Measurements from ENCODE around the gene GIPC2.

Gene GIPC2

DNA sequence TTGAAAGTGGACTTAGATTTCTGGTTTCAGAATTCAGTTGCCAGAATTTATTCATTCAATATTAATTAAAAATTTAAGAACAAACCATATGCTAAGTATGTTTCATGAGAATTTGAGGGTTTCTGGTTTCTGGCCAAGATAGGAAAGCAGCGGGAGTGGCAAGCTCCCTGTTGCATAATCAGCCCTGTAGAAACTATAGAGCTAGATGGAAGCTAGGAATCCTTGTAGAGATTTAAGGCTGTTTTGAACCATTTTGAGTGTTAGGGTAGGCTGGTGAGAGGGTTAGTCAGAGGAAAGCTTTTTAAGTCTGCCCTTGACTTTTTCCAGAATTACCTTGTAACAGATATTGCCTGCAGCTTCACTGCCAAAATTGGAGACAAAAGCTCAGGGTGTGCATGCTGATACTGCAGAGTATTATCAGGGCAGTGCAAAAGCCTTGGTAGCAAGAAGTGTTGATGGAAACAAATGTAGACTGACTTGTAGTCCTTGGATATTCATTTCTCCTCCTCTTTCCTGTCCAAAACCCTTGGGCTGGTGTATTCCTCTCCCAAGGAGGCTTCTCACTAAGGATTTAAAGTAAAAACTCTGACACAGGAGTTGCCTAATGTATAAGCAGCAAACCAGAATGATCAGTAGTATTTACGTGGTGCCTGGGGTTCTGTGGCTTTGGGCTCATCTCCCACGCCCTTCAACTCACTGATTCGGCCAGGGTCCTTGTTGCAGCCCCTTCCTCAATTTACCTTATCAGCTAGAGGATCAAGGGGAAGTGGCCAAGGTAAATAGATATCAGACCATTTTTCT lies 12.6 kb upstream of the GIPC2 start:
- DNase-seq: no peak
- Mint-ChIP-seq H3K4me3 (no peak overlapping the region), H3K27ac (no peak overlapping the region), H3K36me3 (ENCODE audit: low read depth) (no peaks in the 10 kb centered on the region), H3K27me3 (ENCODE audit: low read depth, poor library complexity) (no peaks in the 10 kb centered on the region), H3K9me3 (no peaks in the 10 kb centered on the region), H3K4me1 (peaks cover 14% of the 10 kb centered on the region)
- TF ChIP-seq, protein P1, sequence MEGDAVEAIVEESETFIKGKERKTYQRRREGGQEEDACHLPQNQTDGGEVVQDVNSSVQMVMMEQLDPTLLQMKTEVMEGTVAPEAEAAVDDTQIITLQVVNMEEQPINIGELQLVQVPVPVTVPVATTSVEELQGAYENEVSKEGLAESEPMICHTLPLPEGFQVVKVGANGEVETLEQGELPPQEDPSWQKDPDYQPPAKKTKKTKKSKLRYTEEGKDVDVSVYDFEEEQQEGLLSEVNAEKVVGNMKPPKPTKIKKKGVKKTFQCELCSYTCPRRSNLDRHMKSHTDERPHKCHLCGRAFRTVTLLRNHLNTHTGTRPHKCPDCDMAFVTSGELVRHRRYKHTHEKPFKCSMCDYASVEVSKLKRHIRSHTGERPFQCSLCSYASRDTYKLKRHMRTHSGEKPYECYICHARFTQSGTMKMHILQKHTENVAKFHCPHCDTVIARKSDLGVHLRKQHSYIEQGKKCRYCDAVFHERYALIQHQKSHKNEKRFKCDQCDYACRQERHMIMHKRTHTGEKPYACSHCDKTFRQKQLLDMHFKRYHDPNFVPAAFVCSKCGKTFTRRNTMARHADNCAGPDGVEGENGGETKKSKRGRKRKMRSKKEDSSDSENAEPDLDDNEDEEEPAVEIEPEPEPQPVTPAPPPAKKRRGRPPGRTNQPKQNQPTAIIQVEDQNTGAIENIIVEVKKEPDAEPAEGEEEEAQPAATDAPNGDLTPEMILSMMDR (IDR thresholded peaks at IDR 0.05): no peak

DNA sequence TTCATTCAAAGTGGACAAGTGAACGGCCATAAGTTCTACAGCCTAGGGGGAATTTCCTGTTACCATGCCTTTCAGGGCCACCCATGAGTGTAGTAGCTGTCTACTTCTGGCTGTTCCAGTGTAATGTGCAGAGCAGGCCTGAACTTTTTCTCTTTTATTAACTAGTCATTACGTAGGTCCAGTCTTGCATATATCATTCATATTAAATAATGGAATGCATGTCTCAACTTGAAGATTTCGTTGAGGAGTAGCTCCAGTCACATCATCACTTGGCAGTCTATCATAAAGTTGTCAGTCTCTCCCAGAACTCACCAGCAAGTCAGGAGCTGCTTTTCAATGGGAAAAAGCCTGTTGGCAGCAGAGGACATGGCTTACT lies 12.0 kb upstream of the GIPC2 start:
- H3K27ac Mint-ChIP-seq: no peak overlapping the region
- H3K4me3 Mint-ChIP-seq: no peak overlapping the region
- no peak for DNase-seq
- TF ChIP-seq, protein P1 (IDR thresholded peaks at IDR 0.05): no peak
- H3K9me3 Mint-ChIP-seq: no peaks in the 10 kb centered on the region
- peaks cover 14% of the 10 kb centered on the region for H3K4me1 Mint-ChIP-seq
- H3K27me3 Mint-ChIP-seq (ENCODE audit: low read depth, poor library complexity): no peaks in the 10 kb centered on the region
- H3K36me3 Mint-ChIP-seq (ENCODE audit: low read depth): no peaks in the 10 kb centered on the region

DNA sequence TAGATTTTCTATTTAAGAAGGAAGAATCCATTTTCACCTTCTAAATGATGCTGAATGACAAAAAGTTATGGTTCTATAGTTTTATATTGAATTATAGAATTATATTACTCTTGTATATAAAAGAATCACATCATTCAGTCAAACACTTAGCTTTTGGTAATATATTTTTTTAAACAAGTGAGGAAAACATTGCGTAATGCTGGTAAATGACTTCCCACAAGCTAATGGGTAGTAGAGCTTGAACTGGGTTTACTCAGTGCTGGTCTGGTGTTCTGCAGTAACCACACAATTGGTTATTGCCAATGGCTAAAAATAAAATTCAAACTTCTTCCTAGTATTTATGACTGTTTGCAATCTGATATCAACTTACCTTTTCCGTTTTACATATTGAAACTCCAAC lies 10.6 kb upstream of the GIPC2 start:
- Mint-ChIP-seq H3K27me3 (ENCODE audit: low read depth, poor library complexity) (peaks cover 5% of the 10 kb centered on the region), H3K27ac (no peak overlapping the region), H3K4me3 (no peak overlapping the region), H3K4me1 (peaks cover 4% of the 10 kb centered on the region), H3K9me3 (no peaks in the 10 kb centered on the region), H3K36me3 (ENCODE audit: low read depth) (no peaks in the 10 kb centered on the region)
- DNase-seq: no peak
- TF ChIP-seq, protein P1 (IDR thresholded peaks at IDR 0.05): no peak

DNA sequence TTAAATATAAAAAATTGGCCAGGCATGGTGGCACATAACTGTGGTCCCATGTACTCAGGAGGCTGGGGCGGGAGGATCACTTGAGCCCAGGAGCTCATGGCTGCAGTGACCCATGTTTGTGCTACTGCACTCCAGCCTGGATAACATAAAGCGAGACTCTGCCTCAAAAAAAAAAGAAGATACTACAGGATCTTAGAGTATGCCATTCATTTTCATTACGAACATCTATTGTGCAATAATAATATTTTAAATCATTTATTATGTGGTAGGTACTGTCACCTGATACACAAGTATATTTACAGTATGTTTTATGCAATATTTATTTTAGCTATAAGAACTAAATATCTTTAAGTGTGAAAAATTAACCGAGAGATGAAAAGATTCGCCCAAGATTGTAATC lies 9.3 kb upstream of the GIPC2 start:
- Mint-ChIP-seq H3K4me3 (no peak overlapping the region), H3K27me3 (ENCODE audit: low read depth, poor library complexity) (peaks cover 7% of the 10 kb centered on the region), H3K27ac (no peak overlapping the region), H3K9me3 (no peaks in the 10 kb centered on the region), H3K36me3 (ENCODE audit: low read depth) (no peaks in the 10 kb centered on the region), H3K4me1 (no peaks in the 10 kb centered on the region)
- TF ChIP-seq, protein P1 (IDR thresholded peaks at IDR 0.05): no peak
- DNase-seq: no peak

DNA sequence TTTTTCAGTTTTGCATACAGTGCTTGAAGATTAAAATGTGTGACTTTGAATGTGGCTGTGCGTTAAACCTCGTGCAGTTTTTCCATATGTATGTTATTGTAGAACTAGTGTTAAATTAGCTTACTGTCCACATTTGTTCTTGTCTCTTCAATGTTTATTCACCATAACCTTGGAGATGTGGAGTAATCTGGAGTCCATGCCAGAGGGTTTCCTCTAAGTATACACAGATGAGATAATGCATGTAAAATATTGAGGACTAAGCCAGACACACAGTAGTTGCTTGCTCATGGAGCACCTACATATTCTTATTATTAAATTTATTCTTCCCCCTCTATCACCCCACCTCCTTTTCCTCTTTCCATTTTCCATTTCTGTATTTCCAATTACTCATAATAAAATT lies 7.7 kb upstream of the GIPC2 start:
- TF ChIP-seq, protein P1 (IDR thresholded peaks at IDR 0.05): no peak
- Mint-ChIP-seq H3K4me3 (no peak overlapping the region), H3K27ac (no peak overlapping the region), H3K4me1 (no peaks in the 10 kb centered on the region), H3K36me3 (ENCODE audit: low read depth) (no peaks in the 10 kb centered on the region), H3K27me3 (ENCODE audit: low read depth, poor library complexity) (peaks cover 8% of the 10 kb centered on the region), H3K9me3 (no peaks in the 10 kb centered on the region)
- DNase-seq: no peak

DNA sequence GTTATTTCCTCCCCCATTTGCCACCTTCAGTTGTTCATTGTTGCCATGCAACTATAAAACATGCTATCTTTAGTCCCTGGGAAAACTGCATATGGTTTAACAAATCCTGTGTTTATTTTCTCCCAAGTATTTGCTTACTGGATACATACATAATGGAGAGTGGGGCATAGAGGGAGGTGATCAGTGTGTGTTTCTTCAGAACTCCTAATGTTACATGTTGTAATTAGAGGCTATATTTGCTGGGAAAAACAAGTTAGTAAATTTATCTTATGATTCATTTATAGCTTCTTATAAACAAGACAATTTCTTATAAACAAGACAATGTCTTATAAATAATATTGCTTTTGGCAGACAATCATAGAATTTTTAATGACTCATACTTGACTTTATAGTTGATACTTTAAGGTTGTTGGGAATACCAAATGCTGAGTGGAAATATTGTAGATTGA lies 7.3 kb upstream of the GIPC2 start:
- H3K9me3 Mint-ChIP-seq: no peaks in the 10 kb centered on the region
- H3K4me3 Mint-ChIP-seq: no peak overlapping the region
- H3K36me3 Mint-ChIP-seq (ENCODE audit: low read depth): no peaks in the 10 kb centered on the region
- no peak overlapping the region for H3K27ac Mint-ChIP-seq
- no peak for DNase-seq
- peaks cover 13% of the 10 kb centered on the region for H3K27me3 Mint-ChIP-seq (ENCODE audit: low read depth, poor library complexity)
- TF ChIP-seq, protein P1 (IDR thresholded peaks at IDR 0.05): no peak
- H3K4me1 Mint-ChIP-seq: no peaks in the 10 kb centered on the region
